Astrocyte of the spinal cord (primary cell): ENCODE data around the gene C2CD3.

Experiments used
- DNase-seq: peaks from one replicate; pipeline ENCODE4 v3.0.0; 2011; ENCODE audit warnings: low read depth, low spot score
- H3K4me3 ChIP-seq: 2 replicates; pipeline ENCODE4 v1.5.1; 2011; ENCODE audit warnings: low read depth, mild to moderate bottlenecking, low read length, moderate library complexity
- in situ Hi-C: cut with HindIII; loops from 2 replicates; pipeline ENCODE4 v1.10.0; 2017; ENCODE audit warnings: low sequenced_read_pairs
- TF ChIP-seq, protein P1 (sequence below): IDR thresholded peaks from 2 replicates; pipeline ENCODE4 v1.5.1; 2012; ENCODE audit warnings: low read depth, mild to moderate bottlenecking, low read length, inconsistent platforms

C2CD3 gene

DNA sequence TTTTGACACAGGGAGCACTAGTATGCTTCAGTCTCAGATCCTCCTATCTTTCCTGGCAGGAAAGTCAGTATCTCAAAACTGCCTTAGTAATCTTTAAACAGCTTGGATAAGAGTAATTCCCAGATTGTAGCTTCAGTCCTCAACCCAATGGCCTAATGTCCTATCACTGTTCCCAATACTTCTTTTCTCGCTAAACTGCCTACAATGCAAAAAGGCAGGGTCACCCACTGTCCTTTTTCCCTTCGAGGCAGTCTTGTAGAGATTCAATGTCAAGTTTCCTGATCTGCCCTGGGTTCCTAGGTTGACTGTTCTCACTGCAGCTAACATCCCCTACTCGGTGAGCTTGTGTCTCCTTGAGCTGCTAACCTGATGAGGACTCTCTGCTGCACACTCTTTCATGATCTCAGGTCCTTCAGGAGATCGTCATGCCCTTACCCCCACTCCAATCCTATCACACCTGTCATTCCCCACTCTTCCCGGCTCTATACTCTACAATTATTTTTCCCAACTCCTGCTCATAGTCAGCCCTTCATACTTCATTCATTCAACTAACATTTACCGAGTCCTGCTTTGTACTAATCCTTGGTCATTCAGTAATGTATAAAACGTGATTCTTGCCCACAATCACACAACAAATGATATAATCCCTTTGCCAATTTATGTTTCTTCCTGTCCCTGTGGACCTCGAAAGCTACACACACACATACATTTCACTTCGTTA, 904 bp downstream of the C2CD3 start:
- peak overlapping the region; percentile 96 for H3K4me3 ChIP-seq
- TF ChIP-seq, protein P1, sequence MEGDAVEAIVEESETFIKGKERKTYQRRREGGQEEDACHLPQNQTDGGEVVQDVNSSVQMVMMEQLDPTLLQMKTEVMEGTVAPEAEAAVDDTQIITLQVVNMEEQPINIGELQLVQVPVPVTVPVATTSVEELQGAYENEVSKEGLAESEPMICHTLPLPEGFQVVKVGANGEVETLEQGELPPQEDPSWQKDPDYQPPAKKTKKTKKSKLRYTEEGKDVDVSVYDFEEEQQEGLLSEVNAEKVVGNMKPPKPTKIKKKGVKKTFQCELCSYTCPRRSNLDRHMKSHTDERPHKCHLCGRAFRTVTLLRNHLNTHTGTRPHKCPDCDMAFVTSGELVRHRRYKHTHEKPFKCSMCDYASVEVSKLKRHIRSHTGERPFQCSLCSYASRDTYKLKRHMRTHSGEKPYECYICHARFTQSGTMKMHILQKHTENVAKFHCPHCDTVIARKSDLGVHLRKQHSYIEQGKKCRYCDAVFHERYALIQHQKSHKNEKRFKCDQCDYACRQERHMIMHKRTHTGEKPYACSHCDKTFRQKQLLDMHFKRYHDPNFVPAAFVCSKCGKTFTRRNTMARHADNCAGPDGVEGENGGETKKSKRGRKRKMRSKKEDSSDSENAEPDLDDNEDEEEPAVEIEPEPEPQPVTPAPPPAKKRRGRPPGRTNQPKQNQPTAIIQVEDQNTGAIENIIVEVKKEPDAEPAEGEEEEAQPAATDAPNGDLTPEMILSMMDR: no peak
- in situ Hi-C loops: no loop called here
- DNase-seq: peak; percentile 3

DNA sequence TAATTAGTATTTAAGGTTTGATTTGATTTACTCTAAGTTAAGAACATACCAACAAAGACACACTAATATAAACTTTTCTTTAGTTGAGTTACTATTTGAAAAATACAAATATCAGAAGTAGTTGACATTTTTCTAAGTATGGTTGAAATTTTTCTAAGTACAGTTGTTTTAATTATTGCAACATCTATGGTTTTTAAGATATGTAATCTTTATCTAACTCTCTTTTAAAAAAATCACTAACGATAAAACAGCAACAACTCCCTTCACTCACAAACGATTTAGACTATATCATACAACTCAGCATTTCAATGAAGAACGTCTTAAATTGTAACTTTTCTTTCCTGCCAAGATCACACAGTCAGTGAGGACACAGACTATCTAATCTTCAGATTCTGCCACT, 2.0 kb downstream of the C2CD3 start:
- TF ChIP-seq, protein P1: no peak
- H3K4me3 ChIP-seq: no peak overlapping the region
- in situ Hi-C loops: no loop called here
- no peak for DNase-seq

DNA sequence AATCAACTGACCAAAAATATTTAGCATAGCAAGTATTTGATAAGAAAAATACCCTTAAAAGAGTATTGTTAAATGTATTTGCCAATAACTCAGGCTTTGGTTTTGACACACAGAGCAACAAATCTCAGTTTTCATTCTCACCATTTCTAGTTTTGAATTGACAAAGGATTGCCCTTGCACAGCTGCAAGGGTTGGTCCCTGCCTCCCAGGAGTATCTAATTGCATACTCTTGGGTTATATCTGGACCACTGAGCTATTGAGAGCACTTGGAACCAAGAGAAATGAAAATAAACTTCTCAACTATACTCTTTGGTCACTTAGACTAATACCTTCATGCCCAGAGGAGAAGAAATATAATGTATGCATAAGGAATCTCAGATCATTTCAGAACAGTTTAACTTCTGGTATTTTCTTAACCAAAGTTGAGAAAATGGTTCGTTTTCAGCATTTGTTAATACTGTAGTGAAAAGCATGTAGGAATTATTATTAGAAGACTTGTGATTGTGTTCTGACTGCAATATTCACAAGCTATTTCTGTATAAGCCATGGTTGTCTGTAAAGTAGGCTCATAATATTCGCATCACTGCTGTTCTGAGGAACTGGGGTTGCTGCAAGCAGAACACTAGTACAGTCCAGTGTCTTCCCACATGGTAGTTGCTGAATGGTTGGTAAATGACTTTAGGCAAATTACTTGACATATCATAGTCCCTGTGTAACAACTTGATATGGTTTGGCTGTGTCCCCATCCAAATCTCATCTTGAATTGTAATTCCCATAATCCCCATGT, 7.9 kb downstream of the C2CD3 start:
- H3K4me3 ChIP-seq: no peak overlapping the region
- in situ Hi-C loops: no loop called here
- TF ChIP-seq, protein P1: no peak
- DNase-seq: peak; percentile 25

DNA sequence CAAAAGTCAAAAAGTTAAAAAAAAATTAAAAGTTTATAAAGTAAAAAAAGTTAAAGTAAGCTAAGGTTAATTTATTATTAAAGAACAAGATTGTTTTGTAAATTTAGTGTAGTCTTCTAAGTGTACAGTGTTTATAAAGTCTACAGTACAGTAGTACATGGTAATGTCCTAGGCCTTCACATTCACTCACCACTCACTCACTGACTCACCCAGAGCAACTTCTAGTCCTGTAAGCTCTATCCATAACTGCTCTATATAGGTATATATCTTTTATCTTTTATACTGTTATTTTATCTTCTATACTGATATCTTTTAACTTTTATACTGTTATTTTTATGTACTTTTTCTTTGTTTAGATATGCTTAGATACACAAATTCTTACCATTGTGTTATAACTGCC, 11.2 kb downstream of the C2CD3 start:
- TF ChIP-seq, protein P1: no peak
- in situ Hi-C loops: no loop called here
- no peak overlapping the region for H3K4me3 ChIP-seq
- DNase-seq: no peak

DNA sequence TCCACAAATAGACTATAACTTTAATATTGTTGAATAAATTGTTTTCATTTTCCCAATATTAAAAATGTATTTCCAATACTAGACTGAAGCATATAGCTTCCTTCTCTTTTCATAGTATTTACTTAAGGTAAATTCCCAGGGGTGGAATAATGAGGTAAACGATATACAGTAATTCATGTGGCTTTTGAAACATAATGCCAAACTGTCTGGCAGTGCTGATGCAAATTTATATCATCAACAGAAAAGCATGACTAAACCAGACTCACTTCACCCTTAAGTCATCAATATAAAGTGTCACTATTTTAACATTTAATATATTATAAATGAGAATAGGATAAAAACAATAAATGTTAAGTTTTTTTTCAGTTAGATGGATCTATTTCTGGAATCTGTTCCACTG, 13.6 kb downstream of the C2CD3 start:
- TF ChIP-seq, protein P1: no peak
- in situ Hi-C loops: no loop called here
- no peak for DNase-seq

DNA sequence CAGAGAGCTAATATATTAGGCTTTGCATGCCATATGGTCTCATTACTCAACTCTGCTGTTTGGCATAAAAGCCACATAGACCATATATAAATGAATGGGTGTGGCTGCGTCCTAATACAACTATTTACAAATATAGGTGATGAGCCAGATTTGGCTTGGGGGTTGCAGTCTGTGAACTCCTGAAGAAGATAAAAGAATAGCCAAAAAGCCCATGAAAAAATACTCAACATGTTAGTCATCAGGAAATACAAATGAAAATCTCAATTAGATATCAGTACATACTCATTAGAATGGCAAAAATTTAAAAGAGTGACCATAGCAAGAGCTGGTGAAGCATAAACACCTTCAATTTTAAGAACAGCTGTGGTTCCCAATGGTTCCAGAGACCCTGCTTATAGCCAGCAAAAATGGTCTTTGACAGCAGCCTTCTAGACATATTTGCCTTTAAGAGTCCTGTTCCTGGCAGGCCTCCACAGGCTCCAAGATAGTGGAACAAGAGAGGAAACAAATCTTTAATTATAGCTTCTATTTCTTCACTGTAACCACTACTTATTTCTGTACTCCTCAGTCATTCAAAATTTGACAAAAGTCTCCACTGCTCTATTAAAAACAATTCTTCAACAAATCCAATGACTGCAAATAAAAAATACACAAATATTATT, 16.1 kb downstream of the C2CD3 start:
- no peak overlapping the region for H3K4me3 ChIP-seq
- in situ Hi-C loops: no loop called here
- DNase-seq: peak; percentile 29
- TF ChIP-seq, protein P1: no peak

More for the DNA sequence above, 13.6 kb downstream of the C2CD3 start:
- no peak overlapping the region for H3K4me3 ChIP-seq
